ENCODE data around the gene KLHL13. TPM values are rescaled to one million over a fixed set of nuclear protein-coding genes. Genes with fewer than 3 reads are reported as not detected.

KLHL13 gene
- total and polyA plus RNA-seq, 2 of the 8 experiments (the other 6 are each of a cell fraction or from before 2014, with no cell fraction given): 6.4 to 12.8 TPM

DNA sequence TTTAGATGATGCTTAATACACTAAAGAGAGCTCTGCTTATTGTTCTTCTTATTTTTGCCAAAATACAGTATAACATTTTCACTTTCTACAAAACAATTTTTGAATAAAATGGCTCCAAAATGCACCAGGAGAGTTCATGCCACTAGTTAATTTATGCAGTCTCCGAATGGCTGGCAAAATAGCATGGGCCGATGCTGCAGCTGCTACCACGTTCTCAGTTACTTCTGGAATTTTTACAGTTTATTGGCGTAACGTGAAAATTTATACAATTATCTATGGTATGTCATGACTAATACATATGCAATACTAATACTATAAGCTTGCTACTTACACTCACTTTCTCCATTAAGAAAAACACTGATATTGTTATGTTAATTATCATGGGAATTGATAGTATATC is 16.5 kb downstream of the KLHL13 start (continued):
- no peak for TF ChIP-seq CBX8 (IDR thresholded peaks at IDR 0.05; ENCODE audit: borderline replicate concordance, low read depth, low read length)

Data from H1 (cell line).